ENCODE results near the gene EPDR1. TPM values are rescaled to one million over a fixed set of nuclear protein-coding genes. Genes with fewer than 3 reads are reported as not detected.
A peak's percentile ranks its signal among the peaks of the same experiment; 100 is the strongest.
"Not testable (repeated sequence)": the region's sequence is repeated elsewhere in the genome, so short reads cannot be mapped to it uniquely, and the experiment has no call there.

EPDR1 gene
- total RNA-seq, 1 donor from 2014 or later, result 20.1 TPM

DNA sequence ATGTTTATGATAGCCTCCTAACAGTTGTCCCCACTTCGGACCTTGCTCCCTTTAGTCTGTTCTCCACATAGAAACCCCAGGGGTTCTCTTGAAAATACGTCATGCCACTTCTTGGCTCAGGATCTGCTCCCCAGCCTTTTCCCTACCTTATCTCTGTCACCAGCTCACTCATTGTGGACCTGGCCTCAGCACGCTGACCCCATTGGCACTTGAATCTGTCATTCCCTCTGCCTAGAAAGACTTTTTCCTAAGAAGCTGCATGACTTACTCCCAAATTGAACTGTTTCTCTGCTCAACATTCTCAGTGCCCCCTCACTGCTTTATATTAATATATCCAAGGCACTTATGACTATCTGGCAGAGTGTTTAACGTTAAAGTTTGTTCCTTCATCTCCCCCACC, 8.4 kb downstream of the EPDR1 start:
- DNase-seq (ENCODE audit: low spot score), result no peak

DNA sequence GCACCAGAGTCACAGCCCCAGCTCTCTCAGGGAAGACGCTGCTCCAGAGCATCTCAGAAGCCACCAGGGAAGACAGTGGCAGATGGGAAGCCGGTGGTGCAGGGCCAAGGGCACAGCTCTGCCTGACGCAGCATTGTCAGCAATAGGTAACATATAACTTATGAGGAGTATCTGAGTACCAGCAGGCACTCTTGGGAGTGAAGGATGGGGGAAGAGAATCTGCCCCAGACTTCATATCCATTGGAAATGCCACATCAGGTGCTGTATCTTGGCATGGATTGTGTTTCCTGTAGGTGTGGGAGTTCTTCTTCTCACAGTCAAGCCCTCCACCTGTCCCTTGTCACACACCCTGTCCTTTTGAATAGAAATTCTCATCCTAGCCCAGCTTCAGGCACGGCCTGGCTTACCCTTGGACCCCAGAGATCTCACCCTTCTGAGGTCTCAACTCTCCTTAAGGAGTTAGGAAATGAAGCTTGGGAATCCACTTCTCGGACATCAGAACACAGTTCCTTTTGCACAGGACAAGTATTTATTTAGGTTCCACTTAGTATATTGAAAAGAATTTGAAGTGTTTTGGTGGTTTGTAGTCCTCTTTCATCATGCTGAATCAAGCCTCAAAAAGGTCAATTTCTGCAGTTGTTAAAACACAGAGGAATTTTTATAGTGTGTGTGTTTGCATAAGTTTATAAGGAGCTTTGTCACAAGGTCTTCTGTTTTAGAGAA, 9.9 kb downstream of the EPDR1 start:
- no peak for DNase-seq (ENCODE audit: low spot score)

DNA sequence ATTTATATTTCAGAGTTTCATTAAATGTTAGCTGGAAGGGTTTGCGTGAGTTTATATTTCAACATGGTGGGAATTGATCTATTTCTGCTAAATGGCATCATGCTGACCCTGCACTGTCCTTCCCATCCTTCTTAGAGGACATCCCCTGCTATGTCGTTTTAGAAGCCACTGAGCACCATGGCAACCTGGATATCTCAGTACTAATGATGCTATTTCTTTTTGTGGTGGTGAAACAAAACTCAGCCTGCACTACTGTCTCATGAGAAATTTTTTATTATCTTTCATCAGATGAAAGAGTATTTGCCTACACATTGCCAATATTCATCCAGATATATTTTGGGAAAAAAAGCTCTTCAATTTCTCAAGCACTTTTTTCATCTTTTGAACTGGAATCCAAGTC, 12.1 kb downstream of the EPDR1 start:
- DNase-seq (ENCODE audit: low spot score), result no peak

DNA sequence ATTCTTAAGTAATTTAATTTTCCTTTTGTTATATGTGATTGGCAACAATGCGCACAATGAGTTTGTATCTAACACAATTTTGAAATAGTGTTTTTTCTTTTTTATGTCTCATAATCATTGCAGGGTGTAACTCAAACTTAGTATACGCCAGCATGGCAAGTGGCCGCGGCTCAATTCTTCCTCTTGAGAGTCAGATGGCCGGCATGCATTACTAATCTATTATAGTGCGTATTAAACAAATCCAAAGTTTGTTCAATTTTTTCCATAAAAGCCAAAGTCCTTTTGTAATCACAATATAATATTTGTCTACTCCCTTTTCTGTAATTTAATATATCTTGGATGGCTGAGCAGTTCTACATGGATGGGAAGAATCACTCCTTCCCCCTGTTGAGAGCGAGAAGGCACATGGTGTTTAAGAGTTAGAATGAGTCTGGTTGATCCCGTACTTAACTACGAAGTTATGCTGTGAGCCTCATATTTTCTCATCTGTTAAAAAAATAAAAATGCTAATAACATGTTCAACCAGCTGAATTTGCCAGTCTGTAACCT, 12.7 kb downstream of the EPDR1 start:
- DNase-seq (ENCODE audit: low spot score), result no peak

DNA sequence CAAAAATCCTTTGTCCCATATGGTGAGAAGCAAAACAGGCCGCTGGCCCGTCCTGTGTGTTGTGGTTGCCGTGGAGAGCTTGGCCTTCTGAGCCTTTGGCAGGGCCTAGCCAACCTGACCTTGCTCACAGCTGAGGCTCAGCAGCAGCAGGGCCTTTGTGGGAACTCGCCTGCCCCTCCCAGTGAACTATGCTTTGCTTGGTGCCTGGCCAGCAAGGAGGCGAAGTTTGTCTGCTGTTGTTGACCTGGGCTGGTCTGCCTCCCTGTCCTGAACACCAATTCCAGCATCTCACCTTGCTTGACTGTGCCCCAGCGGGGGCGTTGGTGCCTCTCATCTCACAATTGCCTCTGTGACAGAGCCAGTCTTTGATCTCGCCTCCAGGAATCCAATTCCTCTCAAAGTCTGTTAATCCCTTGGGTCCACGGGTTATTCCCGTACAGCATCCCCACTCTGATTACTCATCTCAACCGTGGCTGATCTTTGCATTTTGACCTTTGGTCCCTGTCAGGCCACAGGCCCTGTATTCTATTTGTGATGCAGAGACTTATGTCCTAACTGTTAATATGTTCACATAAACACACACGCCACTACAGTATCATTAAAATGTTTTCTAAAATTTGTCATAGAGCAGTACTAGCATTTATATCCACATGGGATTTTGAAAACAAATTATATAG, 22.6 kb downstream of the EPDR1 start:
- peak; percentile 69 for DNase-seq (ENCODE audit: low spot score)

DNA sequence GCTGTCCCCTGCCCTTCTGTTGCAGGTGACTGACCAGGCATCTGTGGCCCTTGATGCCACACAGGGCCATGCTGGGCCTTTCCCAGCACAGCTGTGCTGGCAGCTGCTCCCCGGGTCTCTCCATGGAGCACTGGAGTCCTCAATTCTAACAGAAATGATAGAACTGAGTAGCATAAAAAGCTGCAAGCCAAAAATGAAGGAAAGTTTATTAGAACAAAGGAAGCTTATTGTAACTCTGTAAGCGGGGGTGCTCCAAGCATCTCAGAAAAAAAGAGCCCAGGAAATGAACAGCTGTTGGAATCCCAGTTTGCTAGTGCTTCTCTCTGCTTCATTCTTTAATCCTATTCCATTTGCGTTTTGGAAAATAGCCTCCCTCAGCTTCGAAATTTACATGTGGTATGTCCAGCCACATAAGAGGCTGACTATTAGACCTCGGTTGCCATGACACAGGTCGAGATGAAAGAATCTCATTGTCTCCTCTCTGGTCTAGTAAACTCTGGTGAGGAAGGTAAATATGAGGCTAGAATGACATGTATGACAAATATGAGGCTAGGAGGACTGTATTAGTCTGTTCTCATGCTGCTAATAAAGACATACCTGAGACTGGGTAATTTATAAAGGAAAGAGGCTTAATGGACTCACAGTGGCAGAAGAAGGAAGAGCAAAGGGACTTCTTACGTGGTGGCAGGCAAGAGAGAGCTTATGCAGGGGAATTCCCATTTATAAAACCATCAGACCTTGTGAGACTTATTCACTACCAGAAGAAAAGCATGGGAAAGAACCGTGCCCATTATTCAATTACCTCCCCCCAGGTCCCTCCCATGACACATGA, 23.7 kb downstream of the EPDR1 start:
- DNase-seq (ENCODE audit: low spot score), result no peak

DNA sequence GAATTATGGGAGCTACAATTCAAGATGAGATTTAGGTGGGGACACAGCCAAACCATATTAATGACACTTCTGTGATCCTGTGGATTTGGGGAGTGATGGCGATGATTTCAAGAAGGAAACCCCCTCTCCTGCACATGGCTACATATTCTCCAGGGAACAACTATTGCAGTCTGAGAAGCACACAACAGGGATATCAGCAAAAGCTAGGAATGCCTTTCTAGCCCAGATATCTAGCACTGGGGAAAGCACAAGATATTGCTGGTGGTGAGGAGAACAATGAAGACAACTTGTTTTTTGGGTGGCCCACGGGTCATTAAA, 24.3 kb downstream of the EPDR1 start:
- DNase-seq (ENCODE audit: low spot score), result no peak

DNA sequence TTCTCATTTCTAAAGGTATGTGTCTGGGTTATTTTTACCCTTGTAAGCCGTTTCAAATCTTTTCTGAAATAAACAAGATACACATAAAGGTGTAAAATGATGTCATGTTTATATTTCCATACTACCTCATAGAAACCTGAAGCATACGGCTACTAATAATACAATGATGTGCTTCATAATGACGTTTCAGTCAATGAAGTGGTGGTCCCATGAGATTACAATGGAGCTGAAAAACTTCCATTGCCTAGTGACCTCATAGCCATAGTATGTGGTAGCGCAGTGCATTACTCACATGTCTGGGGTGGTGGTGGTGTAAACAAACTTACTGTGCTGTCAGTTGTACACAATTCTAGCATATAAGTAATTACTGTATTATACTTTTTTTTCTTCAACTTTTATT, 24.9 kb downstream of the EPDR1 start:
- DNase-seq (ENCODE audit: low spot score), result no peak

DNA sequence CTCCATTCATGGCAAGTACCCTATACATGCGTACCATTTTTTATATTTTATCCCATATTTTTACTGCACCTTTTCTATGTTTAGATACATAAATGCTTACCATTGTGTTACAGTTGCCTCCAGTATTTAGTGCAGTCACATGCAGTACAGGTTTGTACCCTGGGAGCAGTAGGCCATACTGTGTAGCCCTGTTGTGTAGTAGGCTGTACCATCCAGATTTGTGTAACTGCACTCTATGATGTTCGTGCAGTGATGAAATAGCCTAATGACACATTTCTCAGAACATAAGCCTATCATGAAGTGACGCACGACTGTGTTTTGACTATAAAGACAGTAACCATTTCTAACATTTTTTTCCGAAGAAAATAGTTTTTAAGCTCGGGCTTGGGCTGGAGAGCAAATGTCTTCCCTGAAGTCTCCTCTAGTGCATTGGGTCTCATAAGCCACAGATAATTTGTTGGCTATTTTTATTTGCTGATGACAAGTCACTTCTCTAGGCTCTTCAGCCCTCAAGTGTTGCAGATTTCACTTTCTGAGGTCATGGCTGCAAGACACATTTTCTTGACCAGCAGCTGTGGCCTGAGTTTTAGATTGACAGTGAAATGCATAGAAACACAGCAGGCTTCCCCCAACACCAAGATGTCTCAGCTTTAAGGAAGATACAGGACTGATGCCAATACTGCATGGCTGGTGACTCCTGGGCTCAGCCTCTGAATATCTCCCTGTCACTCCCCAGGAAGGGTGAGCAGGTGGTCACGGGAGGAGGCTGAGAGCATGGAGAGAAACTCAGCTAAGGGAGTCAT, 26.9 kb downstream of the EPDR1 start:
- DNase-seq (ENCODE audit: low spot score), result no peak

DNA sequence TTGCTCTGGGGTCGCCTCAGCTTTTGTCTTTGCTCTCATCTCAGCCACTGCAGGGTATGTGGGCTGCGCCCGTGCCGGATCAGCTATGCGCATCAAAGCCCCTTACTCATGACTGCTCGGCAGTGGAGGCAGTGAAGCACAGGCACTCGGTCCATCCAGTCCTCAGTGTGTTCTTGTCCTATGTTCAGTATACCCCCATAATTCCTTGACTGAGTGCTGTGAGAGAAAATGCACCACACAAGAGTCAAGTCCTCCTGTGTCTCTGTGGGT, 27.4 kb downstream of the EPDR1 start:
- no peak for DNase-seq (ENCODE audit: low spot score)

DNA sequence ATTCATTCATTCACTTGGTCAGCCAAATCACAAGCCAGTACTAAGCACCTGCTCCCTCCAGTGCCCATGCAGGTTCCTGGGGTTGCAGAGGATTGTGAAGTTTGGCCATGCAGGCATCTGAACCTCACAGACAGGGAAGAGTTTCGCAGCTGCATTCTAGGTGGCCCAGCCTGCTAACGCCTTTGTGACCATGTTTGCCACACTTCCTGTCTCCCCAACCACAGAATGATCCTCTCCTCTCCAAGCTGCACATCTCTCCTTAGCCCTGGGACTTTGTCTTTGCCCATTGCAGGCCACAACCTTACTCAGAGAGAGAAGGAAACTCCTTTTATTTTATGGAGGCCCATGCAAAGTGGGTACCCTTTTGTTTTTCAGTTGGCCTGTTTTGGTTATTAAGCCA, 31.8 kb downstream of the EPDR1 start:
- DNase-seq (ENCODE audit: low spot score), result no peak

DNA sequence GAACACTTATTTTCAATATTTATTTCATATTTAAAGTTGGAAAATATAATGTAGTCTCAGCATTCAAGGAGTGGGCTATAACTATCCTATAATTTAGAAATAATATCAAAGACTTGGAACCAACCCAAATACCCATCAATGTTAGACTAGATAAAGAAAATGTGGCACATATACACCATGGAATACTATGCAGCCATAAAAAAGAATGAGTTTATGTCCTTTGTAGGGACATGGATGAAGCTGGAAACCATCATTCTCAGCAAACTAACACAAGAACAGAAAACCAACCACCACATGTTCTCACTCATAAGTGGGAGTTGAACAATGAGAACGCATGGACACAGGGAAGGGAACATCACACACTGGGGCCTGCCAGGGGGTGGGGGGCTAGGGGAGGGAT, 33.8 kb downstream of the EPDR1 start:
- not testable (repeated sequence) for DNase-seq (ENCODE audit: low spot score)

DNA sequence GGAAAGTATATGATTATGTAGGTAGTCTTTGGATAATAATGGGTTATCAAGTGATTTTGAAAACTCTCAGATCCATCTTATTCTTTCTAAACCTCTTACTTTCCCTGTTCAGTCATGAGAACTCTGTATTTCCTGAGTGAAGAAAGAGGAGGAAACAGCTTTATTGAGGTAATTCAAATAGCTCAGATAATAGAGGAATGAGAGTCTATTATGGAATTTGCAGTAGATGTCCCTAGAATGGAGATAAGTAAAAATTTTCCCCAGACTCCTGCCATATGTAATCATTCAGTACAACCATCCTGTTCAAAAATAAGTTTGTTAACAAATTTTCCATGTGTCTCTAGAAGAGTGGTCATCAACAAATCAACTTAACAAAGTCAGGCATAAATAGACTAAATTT, 36.4 kb downstream of the EPDR1 start:
- no peak for DNase-seq (ENCODE audit: low spot score)

DNA sequence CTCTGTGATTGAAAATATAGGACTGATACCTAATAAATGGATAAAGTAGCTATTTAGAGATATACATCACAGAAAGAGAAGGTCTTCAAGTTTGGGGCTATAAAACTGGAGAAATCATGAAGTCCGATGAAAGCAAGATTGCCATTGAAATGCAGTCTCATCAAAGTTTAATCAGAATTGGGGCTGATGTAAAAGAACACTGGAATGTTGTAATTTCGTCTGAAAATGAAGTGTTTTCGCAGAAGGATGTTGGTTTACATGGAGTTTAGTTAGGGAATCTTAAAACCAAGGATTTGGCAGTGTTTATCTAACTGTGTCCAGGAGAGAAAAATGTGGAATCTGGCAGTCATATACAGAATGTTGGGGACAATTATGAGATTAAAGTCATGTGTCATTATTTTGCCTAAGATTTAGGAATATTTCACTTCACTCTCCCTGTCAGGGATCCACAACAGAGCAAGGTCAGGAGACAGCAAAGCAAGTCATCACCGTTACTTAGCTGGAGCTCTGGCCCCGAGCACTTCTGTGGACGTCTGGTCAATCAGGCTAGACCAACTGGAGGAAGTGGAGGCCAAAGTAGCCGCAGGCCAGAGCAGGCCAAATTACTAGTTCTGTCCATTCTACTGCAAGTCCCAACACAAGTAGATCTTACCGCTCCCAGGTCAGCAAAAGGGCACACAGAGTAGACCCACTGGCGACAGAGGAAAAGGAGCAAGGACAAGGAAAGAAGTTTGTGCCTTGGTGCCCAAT, 37.0 kb downstream of the EPDR1 start:
- no peak for DNase-seq (ENCODE audit: low spot score)

DNA sequence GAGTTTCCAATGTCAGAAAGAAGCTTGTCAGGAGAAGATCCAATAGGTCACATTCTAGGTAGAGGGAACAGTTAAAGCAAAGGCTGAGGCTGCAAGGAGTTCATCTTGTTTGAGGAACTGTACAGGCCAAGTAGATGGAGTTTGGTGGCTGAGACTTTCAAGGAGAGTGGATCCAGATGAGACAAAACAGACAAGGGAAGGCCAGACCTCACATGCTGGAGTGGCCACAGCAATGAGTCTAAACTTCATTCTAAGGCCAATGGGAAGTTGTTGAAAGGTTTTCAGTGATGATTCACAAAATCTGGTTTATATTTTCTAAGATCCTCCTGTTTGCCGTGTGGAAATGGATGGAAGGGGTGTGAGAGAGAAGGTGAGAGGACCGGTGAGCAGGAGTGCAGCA, 40.0 kb downstream of the EPDR1 start:
- DNase-seq (ENCODE audit: low spot score), result no peak

DNA sequence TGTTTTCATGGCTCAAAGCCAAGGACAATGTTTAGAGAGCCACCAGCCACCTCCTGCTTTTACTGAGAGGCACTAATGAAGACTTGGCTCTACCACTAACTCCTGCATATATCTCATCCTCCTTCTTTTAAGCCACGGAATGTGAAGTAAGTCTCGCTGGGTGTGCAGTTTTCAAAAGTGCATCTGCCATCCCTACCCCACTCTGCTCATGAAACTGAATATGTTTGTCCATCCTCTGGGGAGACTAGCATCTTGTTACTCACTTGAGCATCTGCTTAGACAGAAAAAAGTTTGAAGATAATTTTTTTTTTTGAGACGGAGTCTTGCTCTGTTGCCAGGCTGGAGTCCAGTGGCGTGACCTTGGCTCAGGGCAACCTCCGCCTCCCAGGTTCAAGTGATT, 40.8 kb downstream of the EPDR1 start:
- no peak for DNase-seq (ENCODE audit: low spot score)

DNA sequence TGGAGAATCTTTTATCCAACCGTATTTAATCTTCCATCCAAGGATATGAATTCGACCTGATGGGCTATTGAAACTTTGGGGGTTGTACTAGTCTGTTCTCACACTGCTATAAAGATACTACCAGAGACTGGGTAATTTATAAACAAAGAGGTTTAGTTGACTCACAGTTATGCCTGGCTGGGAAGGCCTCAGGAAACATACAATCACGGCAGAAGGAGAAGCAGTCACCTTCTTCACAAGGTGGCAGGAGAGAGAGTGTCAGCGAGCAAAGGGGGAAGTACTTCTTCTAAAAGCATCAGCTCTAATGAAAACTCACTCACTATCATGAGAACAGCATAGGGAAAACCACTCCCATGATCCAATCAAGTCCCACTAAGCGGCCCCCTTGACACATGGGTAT, 43.8 kb downstream of the EPDR1 start:
- DNase-seq (ENCODE audit: low spot score), result no peak

DNA sequence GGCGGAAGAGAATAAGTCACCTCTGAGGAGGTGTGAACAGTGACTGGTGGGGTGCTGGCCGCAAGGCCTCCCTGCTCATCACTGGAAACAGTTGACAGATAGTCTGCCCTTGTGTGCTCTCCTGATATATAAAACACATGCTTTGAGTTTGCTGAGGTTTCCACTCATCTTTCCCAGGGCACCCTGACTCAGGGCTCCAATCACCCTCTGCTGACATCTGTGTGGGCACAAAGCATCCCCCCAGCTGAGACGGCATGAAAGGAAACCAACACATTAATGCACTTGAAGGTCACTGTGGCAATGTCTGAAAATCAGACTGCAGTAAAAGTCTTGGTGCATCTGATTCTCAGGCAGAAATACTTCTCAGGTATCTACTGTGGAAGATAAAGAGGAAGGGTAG, 49.8 kb downstream of the EPDR1 start:
- DNase-seq (ENCODE audit: low spot score), result no peak

DNA sequence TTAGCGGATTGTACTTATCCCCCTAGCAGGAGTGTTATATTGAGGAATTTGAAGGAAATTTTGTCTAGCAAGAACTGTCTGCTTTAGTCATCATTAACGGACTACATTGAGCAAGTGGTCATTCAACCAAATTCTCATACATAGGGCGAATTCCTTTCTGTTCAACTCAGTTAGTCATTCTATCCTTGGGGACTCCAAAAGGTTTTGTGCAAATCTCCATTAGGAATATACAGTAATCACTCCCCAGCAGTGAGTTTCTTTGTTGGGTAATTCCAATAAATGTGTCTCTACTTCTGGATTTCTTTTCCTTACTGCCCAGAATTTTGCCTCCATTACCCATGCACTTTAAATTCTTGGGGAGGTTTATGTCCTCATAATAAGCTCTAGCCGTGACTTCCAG, 51.1 kb downstream of the EPDR1 start:
- DNase-seq (ENCODE audit: low spot score), result no peak

DNA sequence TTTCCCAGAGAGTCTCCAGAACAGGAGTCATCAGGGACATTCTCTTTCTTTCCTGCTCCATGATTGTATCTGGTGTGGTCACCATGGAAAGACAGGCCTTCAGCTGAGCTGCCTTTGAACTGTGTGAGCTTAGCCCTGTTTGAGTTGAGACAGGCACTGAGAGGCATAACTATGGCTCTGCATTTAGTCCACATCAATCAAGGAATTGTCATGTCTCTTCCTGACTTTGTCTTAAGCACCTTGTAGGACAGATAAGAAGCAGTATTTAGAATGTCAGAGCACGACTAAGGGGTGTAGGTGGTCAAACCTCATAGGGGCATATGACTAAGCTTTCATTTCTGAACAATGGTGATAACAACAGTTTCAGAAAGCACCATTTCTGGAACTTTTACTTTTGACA, 53.5 kb downstream of the EPDR1 start:
- DNase-seq (ENCODE audit: low spot score), result no peak

DNA sequence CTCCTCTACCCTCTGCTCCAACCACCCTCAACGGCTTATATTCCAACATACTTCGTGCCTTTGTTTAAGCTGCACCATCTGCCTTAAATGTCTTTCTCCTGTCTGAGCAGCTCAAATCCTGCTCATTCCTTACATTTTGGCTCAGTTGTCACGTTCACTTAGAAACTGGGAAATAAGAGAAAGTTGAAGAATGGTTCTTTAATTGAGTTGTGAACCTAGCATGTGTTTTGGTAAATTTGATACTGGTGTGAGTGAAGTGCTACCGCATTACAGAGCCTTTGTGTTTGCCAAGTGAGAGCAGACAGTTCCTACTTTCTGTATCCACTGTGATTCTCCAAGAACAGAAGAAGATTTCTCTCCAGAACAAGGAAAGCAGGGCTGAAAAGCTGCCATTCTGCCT, 54.3 kb downstream of the EPDR1 start:
- no peak for DNase-seq (ENCODE audit: low spot score)

Measured in ureter (tissue), 1 donor.